GM18505 (cell line): ENCODE data around the gene C9orf78.

Source experiments
- ATAC-seq: cut with Tn5 transposase; IDR thresholded peaks from one replicate; pipeline ENCODE4 v1.9.1; 2021; ENCODE audit not compliant: unreplicated experiment
- POLR2A ChIP-seq: IDR thresholded peaks from 4 replicates; pipeline ENCODE4 v1.6.1; 2011; ENCODE audit warnings: borderline replicate concordance; ENCODE audit not compliant: insufficient read depth, insufficient read length; ENCODE audit errors: extremely low read depth

Gene C9orf78

GRCh38 chr9:129822898-129823541, 12.1 kb downstream of the C9orf78 start:
- TF ChIP-seq POLR2A, result peak; percentile 18
- no peak for ATAC-seq

GRCh38 chr9:129816501-129817435, 18.3 kb downstream of the C9orf78 start:
- TF ChIP-seq POLR2A, result no peak
- ATAC-seq, result no peak

- no peak for ATAC-seq
Observed at GRCh38 chr9:129815278-129815677, 19.8 kb downstream of the C9orf78 start.

GRCh38 chr9:129814432-129815223, 20.4 kb downstream of the C9orf78 start:
- no peak for ATAC-seq
- no peak for TF ChIP-seq POLR2A

More at GRCh38 chr9:129815278-129815677, 19.8 kb downstream of the C9orf78 start:
- no peak for TF ChIP-seq POLR2A

GRCh38 chr9:129813661-129814060, 21.4 kb downstream of the C9orf78 start:
- no peak for ATAC-seq
- no peak for TF ChIP-seq POLR2A

- ATAC-seq, result no peak
- peak; percentile 21 for TF ChIP-seq POLR2A
Observed at GRCh38 chr9:129812385-129812784, 22.7 kb downstream of the C9orf78 start.

GRCh38 chr9:129811967-129812363, 23.1 kb downstream of the C9orf78 start:
- TF ChIP-seq POLR2A, result no peak

GRCh38 chr9:129810788-129811187, 24.3 kb downstream of the C9orf78 start:
- no peak for ATAC-seq
- no peak for TF ChIP-seq POLR2A

More at GRCh38 chr9:129811967-129812363, 23.1 kb downstream of the C9orf78 start:
- ATAC-seq, result no peak

GRCh38 chr9:129810116-129810515, 25.0 kb downstream of the C9orf78 start:
- TF ChIP-seq POLR2A, result no peak
- no peak for ATAC-seq

- no peak for ATAC-seq
- no peak for TF ChIP-seq POLR2A
Observed at GRCh38 chr9:129809346-129809745, 25.7 kb downstream of the C9orf78 start.

GRCh38 chr9:129806061-129806460, 29.0 kb downstream of the C9orf78 start:
- no peak for ATAC-seq
- TF ChIP-seq POLR2A, result no peak

- peak; percentile 2 for ATAC-seq
- TF ChIP-seq POLR2A, result no peak
Observed at GRCh38 chr9:129803676-129804060, 31.4 kb downstream of the C9orf78 start.
